GM18520 (cell line): ENCODE results near the gene NR2F2.

Source experiments
- ATAC-seq: cut with Tn5 transposase; IDR thresholded peaks from one replicate; pipeline ENCODE4 v1.9.1; 2021; ENCODE audit not compliant: unreplicated experiment

Gene NR2F2

GRCh38 chr15:96330450-96331143 is at the start of gene NR2F2:
Gene NR2F2 (plus strand): TSS chr15:96330700. CDS start chr15:96332106, 1,406 bp downstream.
- peak; percentile 79 for ATAC-seq

- ATAC-seq = no peak
Measured at GRCh38 chr15:96285305-96285704, 45.2 kb upstream of the NR2F2 start.

GRCh38 chr15:96285729-96286254 is 44.7 kb upstream of the NR2F2 start:
- no peak for ATAC-seq

- no peak for ATAC-seq
Measured at GRCh38 chr15:96290679-96291078, 39.8 kb upstream of the NR2F2 start.

- ATAC-seq = no peak
Measured at GRCh38 chr15:96292635-96293034, 37.9 kb upstream of the NR2F2 start.

- no peak for ATAC-seq
Measured at GRCh38 chr15:96293441-96293840, 37.1 kb upstream of the NR2F2 start.

- ATAC-seq = no peak
Measured at GRCh38 chr15:96294766-96295165, 35.7 kb upstream of the NR2F2 start.

- ATAC-seq = no peak
Measured at GRCh38 chr15:96296264-96296663, 34.2 kb upstream of the NR2F2 start.

- ATAC-seq = no peak
Measured at GRCh38 chr15:96297783-96298182, 32.7 kb upstream of the NR2F2 start.

GRCh38 chr15:96298217-96298616 is 32.3 kb upstream of the NR2F2 start:
- no peak for ATAC-seq

GRCh38 chr15:96300836-96301235 is 29.7 kb upstream of the NR2F2 start:
- no peak for ATAC-seq

GRCh38 chr15:96303503-96304056 is 26.9 kb upstream of the NR2F2 start:
- ATAC-seq = no peak

- ATAC-seq = no peak
Measured at GRCh38 chr15:96304839-96305238, 25.7 kb upstream of the NR2F2 start.

GRCh38 chr15:96306321-96306720 is 24.2 kb upstream of the NR2F2 start:
- no peak for ATAC-seq

- no peak for ATAC-seq
Measured at GRCh38 chr15:96307856-96308394, 22.6 kb upstream of the NR2F2 start.

- ATAC-seq = no peak
Measured at GRCh38 chr15:96309143-96309660, 21.3 kb upstream of the NR2F2 start.

GRCh38 chr15:96311256-96311955 is 19.1 kb upstream of the NR2F2 start:
- no peak for ATAC-seq

GRCh38 chr15:96311956-96312294 is 18.6 kb upstream of the NR2F2 start:
- ATAC-seq = no peak

- no peak for ATAC-seq
Measured at GRCh38 chr15:96312641-96313335, 17.7 kb upstream of the NR2F2 start.

GRCh38 chr15:96314518-96314917 is 16.0 kb upstream of the NR2F2 start:
- ATAC-seq = no peak

- ATAC-seq = no peak
Measured at GRCh38 chr15:96314963-96315362, 15.5 kb upstream of the NR2F2 start.
